ENCODE measurements around the gene AHI1.
"Not testable (repeated sequence)": the region's sequence is repeated elsewhere in the genome, so short reads cannot be mapped to it uniquely, and the experiment has no call there.

The AHI1 gene

GRCh38 chr6:135390458-135390857, 107.1 kb downstream of the AHI1 start:
- no peak for DNase-seq

- no peak for DNase-seq
Observed at GRCh38 chr6:135385299-135385698, 112.2 kb downstream of the AHI1 start.

DNA sequence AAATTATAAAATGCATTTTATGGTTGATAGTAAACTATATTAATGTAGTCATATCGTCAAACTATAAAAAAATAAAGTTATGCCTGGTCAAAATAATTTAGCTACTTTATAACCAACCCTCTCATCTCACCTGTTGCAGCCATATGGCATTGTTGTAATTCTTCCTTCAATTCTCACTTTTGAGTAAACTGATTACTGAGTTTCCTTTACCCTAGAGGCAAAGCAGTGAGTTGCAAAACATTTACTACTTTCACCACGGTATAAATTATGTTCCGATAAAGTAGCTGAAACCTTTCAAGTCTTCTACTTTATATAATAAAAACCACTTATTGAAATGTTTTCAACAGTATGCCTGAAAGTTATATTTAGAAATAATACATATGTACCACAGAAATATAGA, 113.8 kb downstream of the AHI1 start:
- no peak for DNase-seq

DNA sequence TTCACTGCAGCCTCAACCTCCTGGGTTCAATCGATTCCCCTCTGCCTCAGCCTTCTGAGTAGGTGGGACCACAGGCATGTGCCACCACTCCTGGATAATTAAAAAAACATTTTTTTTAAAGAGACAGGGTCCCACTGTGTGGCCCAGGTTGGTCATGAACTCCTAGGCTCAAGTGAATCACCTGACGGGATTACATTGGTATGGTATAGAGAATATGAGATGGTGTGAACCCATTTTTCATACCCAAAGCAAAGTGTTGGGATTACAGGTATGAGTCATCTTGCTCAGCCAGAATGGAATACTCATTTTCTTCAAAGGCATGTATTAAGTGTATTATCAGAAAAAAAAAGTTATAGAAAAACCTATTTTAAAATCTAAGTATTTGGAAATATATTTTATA, 114.2 kb downstream of the AHI1 start:
- DNase-seq, result no peak

GRCh38 chr6:135382182-135382628, 115.3 kb downstream of the AHI1 start:
- DNase-seq, result no peak

- no peak for DNase-seq
Observed at GRCh38 chr6:135380793-135381192, 116.7 kb downstream of the AHI1 start.

DNA sequence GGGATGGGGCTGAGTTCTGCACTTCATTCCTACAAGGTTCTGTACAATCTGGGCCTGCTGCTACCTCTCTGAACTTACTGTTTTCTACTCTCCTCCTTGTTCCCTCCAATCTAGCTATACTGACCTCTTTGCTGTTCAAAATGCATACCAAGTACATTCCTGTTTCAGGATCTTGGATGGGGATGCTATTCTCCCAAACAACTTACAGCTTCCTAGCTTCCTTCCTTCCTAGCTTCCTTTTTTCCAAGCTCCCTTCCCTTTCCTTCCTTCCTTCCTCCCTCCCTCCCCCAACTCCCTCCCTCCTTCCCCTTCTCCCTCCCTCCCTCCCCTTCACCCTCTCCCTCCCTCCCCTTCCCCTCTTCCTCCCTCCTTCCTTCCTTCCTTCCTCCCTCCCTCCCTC, 117.9 kb downstream of the AHI1 start:
- DNase-seq, result no peak

GRCh38 chr6:135372758-135373157, 124.8 kb downstream of the AHI1 start:
- DNase-seq, result no peak

DNA sequence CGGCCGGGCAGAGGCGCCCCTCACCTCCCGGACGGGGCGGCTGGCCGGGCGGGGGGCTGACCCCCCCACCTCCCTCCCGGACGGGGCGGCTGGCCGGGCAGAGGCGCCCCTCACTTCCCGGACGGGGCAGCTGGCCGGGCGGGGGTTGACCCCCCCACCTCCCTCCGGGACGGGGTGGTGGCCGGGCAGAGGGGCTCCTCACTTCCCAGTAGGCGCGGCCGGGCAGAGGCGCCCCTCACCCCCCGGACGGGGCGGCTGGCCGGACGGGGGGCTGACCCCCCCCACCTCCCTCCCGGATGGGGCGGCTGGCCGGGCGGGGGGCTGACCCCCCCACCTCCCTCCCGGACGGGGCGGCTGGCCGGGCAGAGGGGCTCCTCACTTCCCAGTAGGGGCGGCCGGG, 133.9 kb downstream of the AHI1 start:
- not testable (repeated sequence) for DNase-seq

DNA sequence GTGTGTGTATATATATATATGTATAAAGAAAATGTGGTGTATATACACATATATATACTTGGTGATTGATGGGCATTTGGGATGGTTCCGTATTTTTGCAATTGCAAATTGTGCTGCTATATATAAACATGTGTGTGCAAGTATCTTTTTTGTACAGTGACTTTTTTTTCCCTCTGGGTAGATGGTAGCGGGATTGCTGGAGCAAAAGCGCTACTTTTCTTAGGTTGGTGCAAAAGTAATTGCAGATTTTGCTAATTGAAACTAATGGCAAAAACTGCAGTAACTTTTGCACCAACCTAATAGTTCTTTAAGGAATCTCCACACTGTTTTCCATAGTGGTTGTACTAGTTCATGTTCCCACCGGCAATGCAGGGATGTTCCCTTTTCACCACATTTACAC, 135.4 kb downstream of the AHI1 start:
- DNase-seq, result no peak

DNA sequence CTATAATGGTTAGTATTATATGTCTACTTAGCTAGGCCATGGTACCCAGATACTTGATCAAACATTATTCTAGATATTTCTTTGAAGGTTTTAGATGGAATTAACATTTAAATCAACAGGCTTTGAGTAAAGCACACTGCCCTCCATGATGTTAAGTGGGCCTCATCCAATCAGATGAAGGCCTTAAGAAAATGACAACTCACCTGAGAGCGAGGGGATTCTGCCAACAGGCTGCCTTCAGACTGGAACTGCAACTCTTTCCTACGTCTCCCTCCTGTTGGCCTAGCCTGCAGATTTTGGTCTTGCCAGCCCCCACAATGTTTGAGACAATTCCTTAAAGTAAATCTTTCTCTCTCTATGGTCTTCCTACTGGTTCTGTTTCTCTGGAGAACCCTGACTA, 137.3 kb downstream of the AHI1 start:
- no peak for DNase-seq

DNA sequence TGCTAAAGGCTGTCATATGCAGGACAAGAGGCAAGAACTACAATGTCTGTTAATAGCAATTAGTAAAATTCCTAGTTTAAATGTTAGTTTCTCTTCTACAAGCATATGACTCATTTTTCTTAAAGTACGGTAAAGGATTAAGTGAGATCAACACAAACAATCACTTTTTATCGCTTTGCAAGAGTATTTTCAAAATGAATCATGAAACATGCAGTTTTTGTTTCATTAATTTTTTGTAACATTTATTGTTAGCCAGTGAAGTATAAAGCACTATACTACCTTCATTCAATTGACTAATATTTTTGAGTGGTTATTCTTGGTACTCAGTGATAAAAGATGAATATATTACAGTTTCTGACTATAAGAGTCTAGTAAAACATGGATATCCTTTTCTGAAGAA, 138.6 kb downstream of the AHI1 start:
- DNase-seq, result no peak

DNA sequence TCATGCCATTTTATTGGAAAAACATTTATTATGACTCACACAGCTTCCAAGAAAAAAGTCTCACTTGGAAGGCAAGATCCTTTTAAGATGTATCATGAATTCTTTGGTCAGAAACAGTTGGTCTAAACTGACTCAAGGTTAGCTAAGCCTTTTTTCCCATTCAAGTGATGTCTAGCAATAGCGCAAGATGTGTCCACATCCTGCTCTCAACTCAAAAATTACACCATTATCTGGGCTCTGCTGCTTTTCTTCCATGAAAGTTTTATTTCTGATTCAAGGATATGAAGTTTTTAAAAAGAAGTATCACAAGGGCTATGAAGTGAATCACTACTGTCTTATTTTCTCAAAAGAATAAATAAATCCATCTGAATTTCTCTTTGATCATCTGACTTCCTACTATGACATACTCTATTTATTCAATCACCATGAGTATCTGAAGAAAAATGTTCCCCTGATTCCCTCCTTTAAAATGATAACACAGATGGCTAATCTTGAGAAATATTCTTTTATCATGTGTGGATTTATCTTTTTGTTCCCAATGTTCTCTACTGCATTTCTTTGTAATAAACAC, 139.2 kb downstream of the AHI1 start:
- no peak for DNase-seq

GRCh38 chr6:135354407-135354806, 143.1 kb downstream of the AHI1 start:
- no peak for DNase-seq

GRCh38 chr6:135353113-135353512, 144.4 kb downstream of the AHI1 start:
- DNase-seq, result no peak

- DNase-seq, result no peak
Observed at GRCh38 chr6:135351635-135352034, 145.9 kb downstream of the AHI1 start.

DNA sequence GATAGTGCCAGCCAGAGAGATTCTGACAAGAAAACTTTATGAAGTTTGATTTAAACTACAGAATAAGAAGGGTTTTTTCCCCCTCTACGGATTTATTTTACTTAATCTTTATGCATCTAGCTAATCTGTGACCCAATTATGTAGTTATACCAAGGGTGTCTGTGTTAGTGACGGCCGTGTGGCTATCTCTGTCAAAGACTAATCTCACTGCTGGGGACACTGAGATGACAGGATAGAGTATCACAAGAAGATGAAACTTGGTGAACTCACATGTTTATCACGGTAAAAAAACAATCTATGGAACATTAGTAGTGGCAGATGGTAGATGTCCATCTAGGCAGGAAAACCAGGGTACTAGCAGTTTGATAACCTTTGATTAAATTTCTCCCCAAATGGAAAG, 149.7 kb downstream of the AHI1 start:
- DNase-seq, result no peak

GRCh38 chr6:135346747-135347146, 150.8 kb downstream of the AHI1 start:
- DNase-seq, result no peak

DNA sequence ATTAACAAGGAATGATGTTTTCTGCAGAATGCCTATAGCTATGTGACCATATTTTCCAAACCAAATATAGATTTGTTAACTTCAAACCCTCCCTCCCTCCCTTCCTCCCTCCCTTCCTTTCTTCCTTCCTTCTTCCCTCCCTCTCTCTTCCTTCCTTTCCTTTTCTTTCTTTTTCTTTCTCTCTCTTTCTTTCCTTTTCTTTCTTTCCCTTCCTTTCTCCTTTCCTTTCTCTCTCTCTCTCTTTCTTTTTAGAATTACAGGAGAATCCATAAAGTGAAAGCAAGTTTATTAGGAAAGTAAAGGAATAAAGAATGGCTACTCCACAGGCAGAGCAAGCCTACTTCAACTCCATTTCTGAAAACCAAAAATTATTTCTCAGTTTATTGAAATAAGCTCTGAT, 153.0 kb downstream of the AHI1 start:
- no peak for DNase-seq

- DNase-seq, result not testable (repeated sequence)
Observed at GRCh38 chr6:135339920-135340319, 157.6 kb downstream of the AHI1 start.

GRCh38 chr6:135334169-135334568, 163.4 kb downstream of the AHI1 start:
- DNase-seq, result no peak

- no peak for DNase-seq
Observed at GRCh38 chr6:135331002-135331401, 166.5 kb downstream of the AHI1 start.

GRCh38 chr6:135329851-135330803, 167.4 kb downstream of the AHI1 start:
- no peak for DNase-seq

GRCh38 chr6:135328136-135328535, 169.4 kb downstream of the AHI1 start:
- DNase-seq, result no peak
